Measurements from ENCODE around the gene INTS13. TPM values are rescaled to one million over a fixed set of nuclear protein-coding genes. Genes with fewer than 3 reads are reported as not detected.

Gene INTS13
- total RNA-seq, 2 donors from 2014 or later = 21.2 to 24.7 TPM

Other genes with a start within 250 kb of the INTS13 start
- 10 to 100 TPM; 52.9 to 54.5 TPM for gene ITPR2, start 104.8 kb downstream of the INTS13 start, total RNA-seq
- gene FGFR1OP2, start 489 bp upstream of the INTS13 start, total RNA-seq = 10 to 100 TPM; 50.8 to 56.1 TPM
- gene TM7SF3, start 76.4 kb upstream of the INTS13 start, total RNA-seq = 10 to 100 TPM; 22.5 to 24.3 TPM
- gene MED21, start 84.6 kb upstream of the INTS13 start, total RNA-seq = 10 to 100 TPM; 75.8 to 79.7 TPM
- not detected for gene C12orf71, start 144.6 kb upstream of the INTS13 start, total RNA-seq

Data from T-helper 17 cell (primary cell).